GM21786 (cell line): ENCODE results near the gene PFKL.

ENCODE experiments used
- ATAC-seq: cut with Tn5 transposase; IDR thresholded peaks from one replicate; pipeline ENCODE4 v1.9.1; 2021; ENCODE audit not compliant: unreplicated experiment

The PFKL gene

DNA sequence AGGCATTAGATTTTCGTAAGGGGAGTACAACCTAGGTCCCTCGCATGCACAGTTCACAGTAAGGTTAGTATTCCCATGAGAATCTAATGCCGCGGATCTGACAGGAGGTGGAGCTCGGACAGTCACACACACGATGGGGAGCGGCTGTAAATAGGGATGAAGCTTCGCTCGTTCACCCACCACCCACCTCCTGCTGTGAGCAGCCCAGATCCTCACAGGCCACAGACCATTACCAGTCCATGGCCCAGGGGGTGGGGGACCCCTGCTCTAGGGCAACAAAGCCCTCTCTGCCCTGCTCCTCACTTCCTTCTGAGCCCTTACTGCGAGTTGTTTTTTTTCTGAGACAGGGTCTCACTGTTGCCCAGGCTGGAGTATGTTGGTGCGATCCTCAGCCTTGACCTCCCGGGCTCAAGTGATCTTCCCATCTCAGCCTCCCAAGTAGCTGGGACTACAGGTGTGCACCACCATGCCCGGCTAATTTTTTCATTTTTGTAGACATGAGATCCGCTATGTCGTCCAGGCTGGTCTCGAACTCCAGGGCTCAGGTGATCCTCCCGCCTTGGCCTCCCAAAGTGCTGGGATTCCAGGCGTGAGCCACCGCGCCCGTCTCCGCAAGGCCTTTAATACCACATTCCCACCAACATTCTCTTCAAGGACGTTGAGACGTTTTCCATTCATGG, 74.9 kb downstream of the PFKL start:
- no peak for ATAC-seq

- no peak for ATAC-seq
Observed at GRCh38 chr21:44375281-44375651, 75.4 kb downstream of the PFKL start.

DNA sequence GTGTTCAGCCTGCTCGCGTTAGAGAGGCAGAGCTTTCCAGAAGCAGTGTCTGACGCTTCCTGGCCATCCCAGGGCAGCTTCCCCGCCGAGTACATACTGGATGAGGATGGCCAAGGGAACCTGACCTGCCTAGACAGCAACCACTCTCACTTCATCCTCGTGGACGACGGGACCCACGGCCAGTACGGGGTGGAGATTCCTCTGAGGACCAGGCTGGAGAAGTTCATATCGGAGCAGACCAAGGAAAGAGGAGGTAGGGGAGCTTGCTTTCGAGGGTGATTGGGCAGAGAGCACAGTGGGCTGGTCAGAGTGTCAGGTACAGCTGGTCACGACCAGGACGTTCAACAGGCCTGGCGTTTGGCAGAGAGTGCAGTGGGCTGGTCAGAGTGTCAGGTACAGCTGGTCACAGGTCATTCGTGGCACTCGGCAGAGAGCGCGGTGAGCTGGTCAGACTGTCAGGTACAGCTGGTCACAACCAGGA, 75.9 kb downstream of the PFKL start:
- no peak for ATAC-seq

GRCh38 chr21:44376606-44377005, 76.8 kb downstream of the PFKL start:
- ATAC-seq: no peak
